Mesothelial cell of epicardium (in vitro differentiated cells): ENCODE data around the gene C6orf62. TPM values are rescaled to one million over a fixed set of nuclear protein-coding genes. Genes with fewer than 3 reads are reported as not detected.
"Not testable (repeated sequence)": the region's sequence is repeated elsewhere in the genome, so short reads cannot be mapped to it uniquely, and the experiment has no call there.

ENCODE experiments used
- DNase-seq, 2 experiments: peaks; one replicate each; pipeline ENCODE4 v3.0.0; 2021; ENCODE audit warnings: low spot score in 2 of 2; ENCODE audit not compliant: unreplicated experiment in 2 of 2
- H3K27ac Mint-ChIP-seq: 2 replicates; pipeline ENCODE4 v1.8.0; 2021; ENCODE audit warnings: mixed read lengths
- H3K27me3 Mint-ChIP-seq: 2 replicates; pipeline ENCODE4 v1.8.0; 2021; ENCODE audit warnings: low read depth, mixed read lengths
- H3K36me3 Mint-ChIP-seq: 2 replicates; pipeline ENCODE4 v1.8.0; 2021; ENCODE audit warnings: mixed read lengths
- H3K4me1 Mint-ChIP-seq: 2 replicates; pipeline ENCODE4 v1.8.0; 2021; ENCODE audit warnings: mixed read lengths
- H3K4me3 Mint-ChIP-seq: 2 replicates; pipeline ENCODE4 v1.8.0; 2021; ENCODE audit warnings: mild to moderate bottlenecking, moderate library complexity, mixed read lengths
- H3K9me3 Mint-ChIP-seq: 2 replicates; pipeline ENCODE4 v1.8.0; 2021; ENCODE audit warnings: mixed read lengths
- CTCF ChIP-seq: fragments of 200-600 bp; sonication (generic); IDR thresholded peaks from one replicate; pipeline ENCODE4 v1.5.0; 2021; ENCODE audit warnings: antibody characterized with exemption; ENCODE audit not compliant: unreplicated experiment
- total RNA-seq: library from RNA; stranded (reverse); gene quantifications from 3 replicates; pipeline ENCODE4 v1.2.1, GENCODE V29; 2021

C6orf62 gene
- total RNA-seq, 1 donor from 2014 or later: 61.9 TPM

- no peak for TF ChIP-seq CTCF
- Mint-ChIP-seq H3K27me3 (no peaks in the 10 kb centered on the region), H3K9me3 (peaks cover 14% of the 10 kb centered on the region), H3K36me3 (peaks cover 22% of the 10 kb centered on the region), H3K4me1 (no peaks in the 10 kb centered on the region), H3K4me3 (no peak overlapping the region), H3K27ac (no peak overlapping the region)
- DNase-seq: no peak
Observed at GRCh38 chr6:24680582-24680981, 38.4 kb downstream of the C6orf62 start.

GRCh38 chr6:24678792-24679352, 40.1 kb downstream of the C6orf62 start:
- peaks cover 21% of the 10 kb centered on the region for H3K9me3 Mint-ChIP-seq
- DNase-seq, H3K27me3 Mint-ChIP-seq: not testable (repeated sequence)

GRCh38 chr6:24673625-24674024, 45.3 kb downstream of the C6orf62 start:
- H3K27me3 Mint-ChIP-seq: no peaks in the 10 kb centered on the region
- no peak for DNase-seq
- no peaks in the 10 kb centered on the region for H3K4me1 Mint-ChIP-seq
- TF ChIP-seq CTCF: no peak
- no peak overlapping the region for H3K4me3 Mint-ChIP-seq
- peaks cover 47% of the 10 kb centered on the region for H3K9me3 Mint-ChIP-seq
- peaks cover 49% of the 10 kb centered on the region for H3K36me3 Mint-ChIP-seq
- no peak overlapping the region for H3K27ac Mint-ChIP-seq

More at GRCh38 chr6:24678792-24679352, 40.1 kb downstream of the C6orf62 start:
- not testable (repeated sequence) for H3K4me1 Mint-ChIP-seq, H3K27ac Mint-ChIP-seq, H3K4me3 Mint-ChIP-seq
- peaks cover 32% of the 10 kb centered on the region for H3K36me3 Mint-ChIP-seq

GRCh38 chr6:24672620-24673182, 46.3 kb downstream of the C6orf62 start:
- no peaks in the 10 kb centered on the region for H3K27me3 Mint-ChIP-seq
- H3K4me3 Mint-ChIP-seq: no peak overlapping the region
- no peaks in the 10 kb centered on the region for H3K4me1 Mint-ChIP-seq
- peaks cover 47% of the 10 kb centered on the region for H3K9me3 Mint-ChIP-seq
- DNase-seq: no peak
- H3K36me3 Mint-ChIP-seq: peaks cover 47% of the 10 kb centered on the region
- TF ChIP-seq CTCF: no peak
- no peak overlapping the region for H3K27ac Mint-ChIP-seq

GRCh38 chr6:24671077-24671476, 47.9 kb downstream of the C6orf62 start:
- Mint-ChIP-seq H3K36me3 (peaks cover 43% of the 10 kb centered on the region), H3K9me3 (peaks cover 37% of the 10 kb centered on the region)
- not testable (repeated sequence) for H3K4me1 Mint-ChIP-seq, H3K27me3 Mint-ChIP-seq, H3K27ac Mint-ChIP-seq, DNase-seq, H3K4me3 Mint-ChIP-seq

- Mint-ChIP-seq H3K4me1 (peaks cover 13% of the 10 kb centered on the region), H3K36me3 (peaks cover 41% of the 10 kb centered on the region), H3K9me3 (peaks cover 36% of the 10 kb centered on the region)
- not testable (repeated sequence) for DNase-seq, H3K4me3 Mint-ChIP-seq, H3K27ac Mint-ChIP-seq, H3K27me3 Mint-ChIP-seq
Observed at GRCh38 chr6:24670492-24670891, 48.5 kb downstream of the C6orf62 start.

- H3K27me3 Mint-ChIP-seq: no peaks in the 10 kb centered on the region
- peaks cover 36% of the 10 kb centered on the region for H3K36me3 Mint-ChIP-seq
- H3K9me3 Mint-ChIP-seq: peaks cover 30% of the 10 kb centered on the region
- no peak for TF ChIP-seq CTCF
- peaks cover 24% of the 10 kb centered on the region for H3K4me1 Mint-ChIP-seq
- H3K27ac Mint-ChIP-seq: no peak overlapping the region
- H3K4me3 Mint-ChIP-seq: no peak overlapping the region
- DNase-seq: no peak
Observed at GRCh38 chr6:24668997-24669361, 50.0 kb downstream of the C6orf62 start.

GRCh38 chr6:24668066-24668996, 50.6 kb downstream of the C6orf62 start:
- Mint-ChIP-seq H3K4me1 (peaks cover 24% of the 10 kb centered on the region), H3K9me3 (peaks cover 30% of the 10 kb centered on the region), H3K4me3 (peak overlapping the region; percentile 92), H3K36me3 (peaks cover 31% of the 10 kb centered on the region)
- DNase-seq, H3K27ac Mint-ChIP-seq, H3K27me3 Mint-ChIP-seq: not testable (repeated sequence)
